SK-N-SH treated with all-trans-retinoic acid at 6 μM for 48 hours (cell line): Measurements from ENCODE around the gene ZNF619.

Experiments
- ZFP3 ChIP-seq: fragments of 250-450 bp; sonication (Bioruptor Pico); IDR thresholded peaks from 2 replicates; pipeline ENCODE4 v1.5.0; 2020; ENCODE audit warnings: mild to moderate bottlenecking, moderate library complexity
- ZNF70 ChIP-seq: fragments of 450-650 bp; formaldehyde crosslinking; IDR thresholded peaks from 2 replicates; pipeline ENCODE4 v1.5.0; 2020; ENCODE audit warnings: mild to moderate bottlenecking, moderate library complexity

GRCh38 chr3:40468018-40468417 lies 8.9 kb upstream of the ZNF619 start:
- no peak for TF ChIP-seq ZFP3
- TF ChIP-seq ZNF70 (CRISPR knock-in tag), result no peak
